ENCODE measurements around the gene GATAD2A. TPM values are rescaled to one million over a fixed set of nuclear protein-coding genes. Genes with fewer than 3 reads are reported as not detected.

GATAD2A gene
- total RNA-seq, 4 donors from 2014 or later: 73.8 to 128 (median 87.7) TPM

GRCh38 chr19:19514881-19515641 lies 109.6 kb downstream of the GATAD2A start, which contains the start of gene TSSK6:
Gene TSSK6 (minus strand): TSS chr19:19515548. CDS start chr19:19515427, 121 bp downstream.
- intact Hi-C loops (cut with DNase I; ENCODE audit: low total_unique reads): no loop called here
- TF ChIP-seq POLR2A (IDR thresholded peaks at IDR 0.05): no peak
- TF ChIP-seq CTCF (IDR thresholded peaks at IDR 0.05): no peak
- peak within 1 kb of the TSS; percentile 72 for H3K4me3 ChIP-seq (ENCODE audit: low read depth, poor library complexity, severe bottlenecking)
- WGBS, 2 donors: 86% methylated on average over 74 of the region's 74 CpGs
- no peak for DNase-seq (ENCODE audit: low spot score in 2 of 2)

- peak in 1 of 2 donors; percentile 31 for TF ChIP-seq POLR2A (IDR thresholded peaks at IDR 0.05)
- no peak for TF ChIP-seq CTCF (IDR thresholded peaks at IDR 0.05)
- H3K4me3 ChIP-seq (ENCODE audit: low read depth, poor library complexity, severe bottlenecking): peak within 1 kb of the TSS; percentile 72
- WGBS, 2 donors: 6 to 7% methylated on average over 41 to 61 of the region's 61 CpGs
- intact Hi-C loops (cut with DNase I; ENCODE audit: low total_unique reads): no loop called here
- DNase-seq (ENCODE audit: low spot score in 2 of 2): peak; percentile 93 to 99
These were observed 110.4 kb downstream of the GATAD2A start, which contains the start of gene NDUFA13 for GRCh38 chr19:19515642-19516519. Gene NDUFA13 (plus strand): TSS chr19:19516225. CDS start chr19:19516239, 14 bp downstream.

- intact Hi-C loops (cut with DNase I; ENCODE audit: low total_unique reads): no loop called here
- WGBS, 2 donors: 73 to 82% methylated on average over 10 of the region's 10 CpGs
- no peak for DNase-seq (ENCODE audit: low spot score in 2 of 2)
- TF ChIP-seq POLR2A (IDR thresholded peaks at IDR 0.05) (no peak), CTCF (IDR thresholded peaks at IDR 0.05) (no peak)
- no peak overlapping the region for H3K4me3 ChIP-seq (ENCODE audit: low read depth, poor library complexity, severe bottlenecking)
These were observed 111.8 kb downstream of the GATAD2A start for GRCh38 chr19:19517235-19517619.

- H3K4me3 ChIP-seq (ENCODE audit: low read depth, poor library complexity, severe bottlenecking): no peak overlapping the region
- DNase-seq (ENCODE audit: low spot score in 2 of 2): no peak
- 76 to 79% methylated on average over 6 of the region's 6 CpGs for WGBS, 2 donors
- TF ChIP-seq POLR2A (IDR thresholded peaks at IDR 0.05) (no peak), CTCF (IDR thresholded peaks at IDR 0.05) (no peak)
- intact Hi-C loops (cut with DNase I; ENCODE audit: low total_unique reads): no loop called here
These were observed 115.5 kb downstream of the GATAD2A start for GRCh38 chr19:19520989-19521388.

GRCh38 chr19:19523177-19523576 lies 117.7 kb downstream of the GATAD2A start:
- TF ChIP-seq CTCF (IDR thresholded peaks at IDR 0.05): no peak
- no peak for TF ChIP-seq POLR2A (IDR thresholded peaks at IDR 0.05)
- H3K4me3 ChIP-seq (ENCODE audit: low read depth, poor library complexity, severe bottlenecking): no peak overlapping the region
- no peak for DNase-seq (ENCODE audit: low spot score in 2 of 2)
- WGBS, 2 donors: 94 to 95% methylated on average over 3 of the region's 3 CpGs
- intact Hi-C loops (cut with DNase I; ENCODE audit: low total_unique reads): no loop called here
